ENCODE measurements around the gene CCR6.

The CCR6 gene

GRCh38 chr6:167122041-167122826 is 662 bp upstream of the CCR6 start:
- ATAC-seq (ENCODE audit: low read depth), result no peak
- Histone ChIP-seq H3K27ac (ENCODE audit: poor library complexity, severe bottlenecking) (no peak overlapping the region), H3K9me3 (ENCODE audit: severe bottlenecking) (no peaks in the 10 kb centered on the region)

DNA sequence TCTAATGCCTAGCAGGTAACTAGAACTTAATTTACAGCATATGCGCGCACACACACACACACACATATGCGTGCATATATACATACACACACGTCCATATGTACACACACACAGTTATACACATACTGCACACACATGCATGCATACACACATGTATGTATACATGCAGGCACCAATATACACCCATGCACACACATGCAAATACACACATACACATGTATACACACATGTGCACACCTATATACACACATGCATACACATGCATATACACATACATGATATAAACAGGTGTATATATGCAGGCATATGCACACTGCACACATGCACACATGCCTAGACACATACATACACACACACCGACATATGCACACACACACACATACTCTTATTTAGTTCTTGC is 1.9 kb downstream of the CCR6 start:
- no peak overlapping the region for H3K27ac ChIP-seq (ENCODE audit: poor library complexity, severe bottlenecking)

More at GRCh38 chr6:167122041-167122826, 662 bp upstream of the CCR6 start:
- no peak for TF ChIP-seq CTCF (IDR thresholded peaks at IDR 0.05; ENCODE audit: poor library complexity, severe bottlenecking)
- Histone ChIP-seq H3K27me3 (ENCODE audit: insufficient read depth, poor library complexity, severe bottlenecking) (no peaks in the 10 kb centered on the region), H3K4me3 (ENCODE audit: severe bottlenecking) (no peak overlapping the region), H3K4me1 (ENCODE audit: insufficient read depth, poor library complexity, severe bottlenecking) (no peaks in the 10 kb centered on the region), H3K36me3 (ENCODE audit: low read depth) (no peaks in the 10 kb centered on the region)
- DNase-seq (ENCODE audit: low spot score), result no peak

GRCh38 chr6:167125410-167125809 is 2.5 kb downstream of the CCR6 start:
- H3K27ac ChIP-seq (ENCODE audit: poor library complexity, severe bottlenecking), result no peak overlapping the region
- ATAC-seq (ENCODE audit: low read depth) (no peak), DNase-seq (ENCODE audit: low spot score) (no peak)
- no peaks in the 10 kb centered on the region for H3K4me1 ChIP-seq (ENCODE audit: insufficient read depth, poor library complexity, severe bottlenecking)
- no peaks in the 10 kb centered on the region for H3K27me3 ChIP-seq (ENCODE audit: insufficient read depth, poor library complexity, severe bottlenecking)
- TF ChIP-seq CTCF (IDR thresholded peaks at IDR 0.05; ENCODE audit: poor library complexity, severe bottlenecking), result no peak
- no peaks in the 10 kb centered on the region for H3K9me3 ChIP-seq (ENCODE audit: severe bottlenecking)
- no peak overlapping the region for H3K4me3 ChIP-seq (ENCODE audit: severe bottlenecking)
- no peaks in the 10 kb centered on the region for H3K36me3 ChIP-seq (ENCODE audit: low read depth)

More for the DNA sequence above, 1.9 kb downstream of the CCR6 start:
- Histone ChIP-seq H3K27me3 (ENCODE audit: insufficient read depth, poor library complexity, severe bottlenecking) (no peaks in the 10 kb centered on the region), H3K4me1 (ENCODE audit: insufficient read depth, poor library complexity, severe bottlenecking) (no peaks in the 10 kb centered on the region), H3K36me3 (ENCODE audit: low read depth) (no peaks in the 10 kb centered on the region), H3K9me3 (ENCODE audit: severe bottlenecking) (no peaks in the 10 kb centered on the region), H3K4me3 (ENCODE audit: severe bottlenecking) (no peak overlapping the region)
- no peak for TF ChIP-seq CTCF (IDR thresholded peaks at IDR 0.05; ENCODE audit: poor library complexity, severe bottlenecking)
- ATAC-seq (ENCODE audit: low read depth) (no peak), DNase-seq (ENCODE audit: low spot score) (no peak)

- no peak overlapping the region for H3K4me3 ChIP-seq (ENCODE audit: severe bottlenecking)
- ATAC-seq (ENCODE audit: low read depth), result no peak
- no peak for TF ChIP-seq CTCF (IDR thresholded peaks at IDR 0.05; ENCODE audit: poor library complexity, severe bottlenecking)
- no peaks in the 10 kb centered on the region for H3K36me3 ChIP-seq (ENCODE audit: low read depth)
- no peaks in the 10 kb centered on the region for H3K27me3 ChIP-seq (ENCODE audit: insufficient read depth, poor library complexity, severe bottlenecking)
- no peaks in the 10 kb centered on the region for H3K9me3 ChIP-seq (ENCODE audit: severe bottlenecking)
- no peak overlapping the region for H3K27ac ChIP-seq (ENCODE audit: poor library complexity, severe bottlenecking)
- DNase-seq (ENCODE audit: low spot score), result no peak
- no peaks in the 10 kb centered on the region for H3K4me1 ChIP-seq (ENCODE audit: insufficient read depth, poor library complexity, severe bottlenecking)
Measured at GRCh38 chr6:167125855-167126349, 3.0 kb downstream of the CCR6 start.

Measured in RWPE2 (cell line).